PC-3 (cell line): ENCODE data around the gene NFATC1.

Experiments
- EZH2phosphoT487 ChIP-seq: fragments of 300-600 bp; sonication (generic); IDR thresholded peaks from 2 replicates; pipeline ENCODE4 v1.6.1; 2018; ENCODE audit warnings: mild to moderate bottlenecking, antibody characterized with exemption, low read length, borderline replicate concordance
- TF ChIP-seq, protein P1 (sequence below): fragments of 300-600 bp; sonication (generic); conservative IDR thresholded peaks from 2 replicates; pipeline ENCODE4 v1.5.1; 2017; ENCODE audit warnings: antibody characterized with exemption, low read depth, mild to moderate bottlenecking, low read length

DNA sequence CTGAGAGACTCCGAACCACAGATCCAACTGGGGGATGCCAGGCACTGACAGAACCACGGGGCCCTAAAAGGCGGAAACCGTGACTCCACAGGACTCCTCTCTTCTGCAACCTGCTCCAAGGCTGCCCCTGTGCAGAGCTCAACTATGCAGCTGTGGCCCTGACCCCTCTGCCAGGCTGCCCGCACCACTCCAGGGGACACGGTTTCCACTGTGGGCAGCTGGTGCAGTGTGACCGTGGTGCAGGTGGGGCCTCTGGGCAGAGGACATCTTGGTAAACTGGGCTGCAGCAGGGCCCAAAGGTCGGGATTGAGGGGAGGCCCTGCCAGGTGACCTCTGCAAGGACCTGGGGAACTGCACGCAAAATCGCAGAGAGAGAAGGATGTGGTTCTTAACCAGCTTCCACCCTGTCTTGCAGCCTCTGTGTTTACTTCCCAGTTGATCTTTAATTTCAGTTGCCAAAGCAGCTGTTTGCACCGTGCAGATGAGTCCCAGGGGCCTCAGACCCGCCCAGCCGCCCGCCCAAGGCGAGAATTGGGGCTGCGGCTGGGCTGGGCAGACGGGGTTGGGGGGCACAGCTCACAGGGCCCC is 179.3 kb downstream of the NFATC1 start:
- TF ChIP-seq, protein P1, sequence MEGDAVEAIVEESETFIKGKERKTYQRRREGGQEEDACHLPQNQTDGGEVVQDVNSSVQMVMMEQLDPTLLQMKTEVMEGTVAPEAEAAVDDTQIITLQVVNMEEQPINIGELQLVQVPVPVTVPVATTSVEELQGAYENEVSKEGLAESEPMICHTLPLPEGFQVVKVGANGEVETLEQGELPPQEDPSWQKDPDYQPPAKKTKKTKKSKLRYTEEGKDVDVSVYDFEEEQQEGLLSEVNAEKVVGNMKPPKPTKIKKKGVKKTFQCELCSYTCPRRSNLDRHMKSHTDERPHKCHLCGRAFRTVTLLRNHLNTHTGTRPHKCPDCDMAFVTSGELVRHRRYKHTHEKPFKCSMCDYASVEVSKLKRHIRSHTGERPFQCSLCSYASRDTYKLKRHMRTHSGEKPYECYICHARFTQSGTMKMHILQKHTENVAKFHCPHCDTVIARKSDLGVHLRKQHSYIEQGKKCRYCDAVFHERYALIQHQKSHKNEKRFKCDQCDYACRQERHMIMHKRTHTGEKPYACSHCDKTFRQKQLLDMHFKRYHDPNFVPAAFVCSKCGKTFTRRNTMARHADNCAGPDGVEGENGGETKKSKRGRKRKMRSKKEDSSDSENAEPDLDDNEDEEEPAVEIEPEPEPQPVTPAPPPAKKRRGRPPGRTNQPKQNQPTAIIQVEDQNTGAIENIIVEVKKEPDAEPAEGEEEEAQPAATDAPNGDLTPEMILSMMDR, result no peak
- no peak for TF ChIP-seq EZH2phosphoT487
